Central memory CD8-positive, alpha-beta T cell (primary cell): ENCODE measurements around the gene SCN2A.

Experiments used
- ATAC-seq: fragments of 150-1000 bp; cut with Tn5 transposase; replicated peaks from 2 replicates; pipeline ENCODE4 v1.10.0; 2022; ENCODE audit warnings: mild to moderate bottlenecking, moderate FRiP score, moderate number of reproducible peaks; ENCODE audit not compliant: poor library complexity, severe bottlenecking; ENCODE audit errors: extremely low read depth
- DNase-seq, 2 donors: peaks; one replicate each; pipeline ENCODE4 v3.0.0; 2021; ENCODE audit warnings: low spot score in 2 of 2
- H3K27ac Mint-ChIP-seq: one replicate; pipeline ENCODE4 v1.8.0; 2022; ENCODE audit warnings: low read depth, mild to moderate bottlenecking, moderate library complexity, mixed read lengths
- H3K27me3 Mint-ChIP-seq: one replicate; pipeline ENCODE4 v1.8.0; 2022; ENCODE audit warnings: mixed read lengths
- H3K36me3 Mint-ChIP-seq: one replicate; pipeline ENCODE4 v1.8.0; 2022; ENCODE audit warnings: mild to moderate bottlenecking, moderate library complexity, mixed read lengths; ENCODE audit not compliant: insufficient read depth
- H3K4me1 Mint-ChIP-seq: one replicate; pipeline ENCODE4 v1.8.0; 2022; ENCODE audit warnings: mixed read lengths
- H3K4me3 Mint-ChIP-seq: one replicate; pipeline ENCODE4 v1.8.0; 2022; ENCODE audit warnings: mild to moderate bottlenecking, moderate library complexity, mixed read lengths
- H3K9me3 Mint-ChIP-seq: one replicate; pipeline ENCODE4 v1.8.0; 2022; ENCODE audit warnings: mixed read lengths

SCN2A gene

DNA sequence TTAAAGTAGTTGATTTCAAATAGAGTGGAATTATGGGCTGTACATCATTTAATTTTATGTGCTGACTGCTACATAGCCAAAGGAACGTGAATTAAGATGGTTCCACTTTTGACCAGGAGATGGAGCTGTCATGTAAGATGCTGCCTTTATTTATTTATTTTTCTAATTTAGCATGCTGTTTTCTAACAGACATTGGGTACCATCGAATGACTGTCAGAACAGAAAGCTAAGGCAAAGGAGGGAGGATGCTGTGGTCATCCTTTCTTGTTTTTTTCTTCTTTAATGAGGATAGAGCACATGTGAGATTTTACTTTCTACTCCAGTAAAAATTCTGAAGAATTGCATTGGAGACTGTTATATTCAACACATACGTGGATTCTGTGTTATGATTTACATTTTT lies at the start of gene SCN2A:
TSS of gene SCN2A (plus strand) at position 185 of the 400 bp plus-strand sequence. CDS start 56,410 bp downstream, outside the sequence.
- Mint-ChIP-seq H3K9me3 (no peaks in the 10 kb centered on the region), H3K4me3 (no peak within 1 kb of the TSS), H3K4me1 (no peaks in the 10 kb centered on the region), H3K36me3 (peaks cover 1% of the 10 kb centered on the region), H3K27me3 (no peaks in the 10 kb centered on the region), H3K27ac (no peak within 1 kb of the TSS)
- ATAC-seq (no peak), DNase-seq (no peak)

DNA sequence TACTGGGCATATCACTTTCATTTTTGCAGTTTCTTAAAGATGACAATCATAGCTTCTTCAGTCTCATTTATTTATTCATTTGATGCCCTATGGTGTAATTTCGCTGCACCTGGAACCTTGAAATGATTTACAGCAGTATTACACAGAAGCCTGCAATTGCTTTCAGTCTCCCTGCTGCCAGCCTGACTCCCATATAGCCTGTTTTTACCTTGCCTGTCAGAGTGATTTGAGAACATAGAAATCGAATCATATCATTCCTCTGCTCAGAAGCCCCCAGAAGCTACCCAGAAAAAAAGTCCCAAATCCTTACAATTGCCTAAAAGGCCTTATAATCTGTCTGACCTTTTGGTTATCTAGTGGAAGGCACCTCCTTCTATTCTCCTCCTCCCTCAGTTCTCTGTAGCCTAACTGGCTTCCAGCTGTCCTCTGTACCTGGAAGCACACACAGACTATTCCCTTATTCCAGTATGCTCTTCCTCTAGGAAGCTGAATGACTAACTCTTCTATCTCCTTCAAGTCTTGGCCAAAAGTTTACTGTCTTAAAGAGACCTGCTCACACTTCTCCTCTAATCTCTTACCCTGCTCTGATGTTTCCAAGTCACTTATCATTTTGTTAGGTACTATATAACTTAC lies 48.0 kb upstream of the SCN2A start:
- H3K36me3 Mint-ChIP-seq, result no peaks in the 10 kb centered on the region
- H3K27ac Mint-ChIP-seq, result no peak overlapping the region
- ATAC-seq, result no peak
- H3K4me1 Mint-ChIP-seq, result no peaks in the 10 kb centered on the region
- no peaks in the 10 kb centered on the region for H3K27me3 Mint-ChIP-seq
- DNase-seq, result no peak
- H3K9me3 Mint-ChIP-seq, result no peaks in the 10 kb centered on the region
- H3K4me3 Mint-ChIP-seq, result no peak overlapping the region

DNA sequence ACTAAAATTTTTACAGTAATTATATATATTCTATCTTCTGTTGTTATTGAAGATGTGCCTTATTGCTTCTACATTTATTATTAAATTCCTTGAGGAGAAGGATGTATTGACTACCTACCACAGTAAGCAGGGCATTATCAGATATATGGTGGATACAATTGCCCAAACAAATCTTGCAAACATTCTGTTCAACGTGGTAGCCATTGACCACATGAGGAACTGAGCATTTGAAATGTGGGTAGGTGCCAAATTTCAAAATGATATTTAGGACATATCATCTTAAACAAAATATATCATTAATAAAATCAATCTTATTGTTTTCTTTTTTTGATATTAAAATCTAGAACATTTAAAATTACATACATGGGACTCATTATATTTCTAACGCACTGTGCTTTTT lies 46.5 kb upstream of the SCN2A start:
- DNase-seq (no peak), ATAC-seq (no peak)
- no peaks in the 10 kb centered on the region for H3K9me3 Mint-ChIP-seq
- no peak overlapping the region for H3K27ac Mint-ChIP-seq
- no peak overlapping the region for H3K4me3 Mint-ChIP-seq
- no peaks in the 10 kb centered on the region for H3K27me3 Mint-ChIP-seq
- H3K36me3 Mint-ChIP-seq, result no peaks in the 10 kb centered on the region
- no peaks in the 10 kb centered on the region for H3K4me1 Mint-ChIP-seq

DNA sequence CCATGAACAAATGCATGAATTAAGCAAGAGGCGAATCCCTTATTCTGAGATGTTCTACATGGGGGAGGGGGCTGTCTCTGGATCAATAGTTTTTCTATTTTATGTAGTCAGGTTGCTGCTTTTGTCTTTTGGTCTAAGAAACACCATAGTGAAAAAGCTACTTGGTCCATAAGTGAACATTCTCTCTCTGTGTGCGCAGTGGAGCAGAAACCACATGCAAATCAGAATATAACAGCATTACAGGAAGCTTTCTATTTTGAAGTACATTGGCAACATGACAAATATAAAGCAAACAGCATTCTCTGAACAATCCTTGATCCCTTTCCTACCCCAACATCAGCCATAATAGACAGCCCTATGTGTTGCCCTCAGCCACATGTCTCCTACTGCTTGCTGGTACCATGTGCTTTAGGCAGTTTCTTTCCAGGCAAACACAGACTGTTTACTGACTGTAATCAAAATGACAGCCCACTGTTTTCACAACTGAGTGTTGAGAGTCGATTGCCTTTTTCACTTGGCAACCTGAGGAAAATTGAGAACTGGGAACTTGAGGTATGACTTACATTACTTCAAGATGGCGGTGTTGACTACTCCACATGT lies 45.9 kb upstream of the SCN2A start:
- Mint-ChIP-seq H3K27ac (no peak overlapping the region), H3K9me3 (no peaks in the 10 kb centered on the region), H3K4me1 (no peaks in the 10 kb centered on the region), H3K27me3 (no peaks in the 10 kb centered on the region), H3K36me3 (no peaks in the 10 kb centered on the region), H3K4me3 (no peak overlapping the region)
- no peak for ATAC-seq
- no peak for DNase-seq

DNA sequence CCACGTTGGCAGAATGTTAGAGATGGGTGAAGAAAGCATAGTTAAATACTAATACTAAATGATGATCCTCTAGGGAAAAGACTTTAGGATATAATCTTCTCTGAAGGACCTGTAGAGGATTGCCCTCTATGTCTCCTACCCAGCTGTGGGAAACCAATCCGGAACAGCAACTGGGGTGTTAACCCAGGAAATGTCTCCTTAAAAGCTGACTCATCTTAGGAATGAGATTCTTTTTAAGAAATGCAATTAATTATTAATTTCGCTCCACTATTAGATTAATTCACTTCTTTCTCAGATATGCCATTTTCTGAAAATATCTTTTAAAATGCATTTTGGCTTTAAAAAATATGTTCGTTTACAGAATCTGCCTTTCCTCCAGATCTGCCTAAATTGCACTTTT lies 42.8 kb upstream of the SCN2A start:
- DNase-seq (no peak), ATAC-seq (no peak)
- no peaks in the 10 kb centered on the region for H3K36me3 Mint-ChIP-seq
- H3K27me3 Mint-ChIP-seq, result no peaks in the 10 kb centered on the region
- no peaks in the 10 kb centered on the region for H3K9me3 Mint-ChIP-seq
- H3K4me3 Mint-ChIP-seq, result no peak overlapping the region
- H3K27ac Mint-ChIP-seq, result no peak overlapping the region
- no peaks in the 10 kb centered on the region for H3K4me1 Mint-ChIP-seq

DNA sequence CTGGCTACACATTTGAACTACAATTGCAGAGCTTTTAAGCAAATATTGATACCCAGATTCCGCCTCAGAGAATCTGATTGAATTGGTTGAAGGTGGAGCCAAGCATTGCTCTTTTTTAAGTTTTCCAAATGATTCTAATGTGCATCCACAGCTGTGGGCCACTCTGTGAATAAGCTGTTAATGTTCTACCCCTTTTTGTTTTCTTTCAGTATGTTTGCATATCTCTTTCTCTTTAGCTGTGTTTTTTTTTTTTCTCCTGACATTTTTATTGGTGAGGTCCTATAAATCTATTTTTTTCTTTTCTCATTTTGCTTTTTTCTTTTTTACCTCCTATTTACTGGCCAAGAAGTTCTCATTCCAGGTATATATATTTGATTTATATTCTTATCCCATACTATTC lies 41.9 kb upstream of the SCN2A start:
- Mint-ChIP-seq H3K4me1 (no peaks in the 10 kb centered on the region), H3K36me3 (no peaks in the 10 kb centered on the region)

GRCh38 chr2:165198181-165198580 lies 41.0 kb upstream of the SCN2A start:
- Mint-ChIP-seq H3K4me3 (no peak overlapping the region), H3K27me3 (no peaks in the 10 kb centered on the region), H3K9me3 (no peaks in the 10 kb centered on the region), H3K27ac (no peak overlapping the region), H3K36me3 (no peaks in the 10 kb centered on the region), H3K4me1 (no peaks in the 10 kb centered on the region)
- ATAC-seq, result no peak
- no peak for DNase-seq

More for the DNA sequence above, 41.9 kb upstream of the SCN2A start:
- no peak for DNase-seq
- Mint-ChIP-seq H3K9me3 (no peaks in the 10 kb centered on the region), H3K27ac (no peak overlapping the region), H3K4me3 (no peak overlapping the region), H3K27me3 (no peaks in the 10 kb centered on the region)
- ATAC-seq, result no peak

DNA sequence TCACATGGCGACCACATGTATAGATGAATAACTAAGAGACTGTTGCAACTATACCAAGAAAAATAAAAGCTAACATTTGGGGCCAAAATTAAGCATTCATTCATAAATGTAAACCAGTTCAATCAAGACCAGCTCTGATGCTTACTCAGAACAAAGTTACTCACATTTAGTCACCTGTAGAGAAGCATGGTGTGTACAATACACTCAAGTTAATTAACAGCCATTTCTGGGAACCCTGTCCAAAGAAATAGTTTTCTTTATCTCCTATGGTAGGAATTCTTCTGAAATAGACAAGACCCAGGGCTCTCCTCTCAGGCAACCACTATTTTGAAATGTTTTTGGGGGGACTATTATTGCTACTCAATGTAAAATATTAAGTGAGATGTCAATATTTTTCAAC lies 37.0 kb upstream of the SCN2A start:
- no peak overlapping the region for H3K4me3 Mint-ChIP-seq
- H3K4me1 Mint-ChIP-seq, result no peaks in the 10 kb centered on the region
- peaks cover 2% of the 10 kb centered on the region for H3K36me3 Mint-ChIP-seq
- DNase-seq (no peak), ATAC-seq (no peak)
- H3K27me3 Mint-ChIP-seq, result no peaks in the 10 kb centered on the region
- H3K9me3 Mint-ChIP-seq, result no peaks in the 10 kb centered on the region
- H3K27ac Mint-ChIP-seq, result no peak overlapping the region

GRCh38 chr2:165203689-165204559 lies 35.3 kb upstream of the SCN2A start, which contains the start of gene SCN3A:
Gene SCN3A (minus strand): TSS chr2:165204050. CDS start chr2:165176394, 27,656 bp downstream.
- no peak within 1 kb of the TSS for H3K4me3 Mint-ChIP-seq
- H3K36me3 Mint-ChIP-seq, result peaks cover 2% of the 10 kb centered on the region
- H3K9me3 Mint-ChIP-seq, result no peaks in the 10 kb centered on the region
- H3K27me3 Mint-ChIP-seq, result no peaks in the 10 kb centered on the region
- no peak for ATAC-seq
- H3K27ac Mint-ChIP-seq, result no peak within 1 kb of the TSS
- H3K4me1 Mint-ChIP-seq, result no peaks in the 10 kb centered on the region
- DNase-seq, result no peak

- DNase-seq (no peak), ATAC-seq (no peak)
- Mint-ChIP-seq H3K4me3 (no peak overlapping the region), H3K36me3 (peaks cover 2% of the 10 kb centered on the region), H3K9me3 (no peaks in the 10 kb centered on the region), H3K27me3 (no peaks in the 10 kb centered on the region), H3K27ac (no peak overlapping the region), H3K4me1 (no peaks in the 10 kb centered on the region)
These were observed 33.3 kb upstream of the SCN2A start for GRCh38 chr2:165205865-165206264.

DNA sequence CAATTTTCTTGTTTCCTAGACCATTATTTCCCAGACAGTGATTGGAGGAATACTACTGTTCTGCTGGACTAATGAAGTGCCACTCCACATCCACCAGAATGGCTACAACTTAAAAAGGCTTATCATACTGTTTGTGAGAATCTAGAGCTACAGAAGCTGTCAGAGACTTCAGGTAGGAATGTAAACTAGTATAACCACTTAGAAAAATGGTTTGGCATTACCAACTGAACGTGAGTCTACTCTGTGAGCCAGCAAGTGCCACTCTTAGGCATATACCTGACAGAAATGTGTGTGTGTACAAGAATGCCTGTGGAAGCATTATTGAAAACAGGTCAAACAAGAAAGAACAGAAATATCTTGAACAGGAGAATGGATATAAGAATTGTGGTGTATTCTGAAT lies 31.1 kb upstream of the SCN2A start:
- H3K4me1 Mint-ChIP-seq, result no peaks in the 10 kb centered on the region
- H3K4me3 Mint-ChIP-seq, result no peak overlapping the region
- ATAC-seq (no peak), DNase-seq (no peak)
- H3K27ac Mint-ChIP-seq, result no peak overlapping the region
- H3K36me3 Mint-ChIP-seq, result peaks cover 2% of the 10 kb centered on the region
- H3K27me3 Mint-ChIP-seq, result no peaks in the 10 kb centered on the region
- H3K9me3 Mint-ChIP-seq, result no peaks in the 10 kb centered on the region

DNA sequence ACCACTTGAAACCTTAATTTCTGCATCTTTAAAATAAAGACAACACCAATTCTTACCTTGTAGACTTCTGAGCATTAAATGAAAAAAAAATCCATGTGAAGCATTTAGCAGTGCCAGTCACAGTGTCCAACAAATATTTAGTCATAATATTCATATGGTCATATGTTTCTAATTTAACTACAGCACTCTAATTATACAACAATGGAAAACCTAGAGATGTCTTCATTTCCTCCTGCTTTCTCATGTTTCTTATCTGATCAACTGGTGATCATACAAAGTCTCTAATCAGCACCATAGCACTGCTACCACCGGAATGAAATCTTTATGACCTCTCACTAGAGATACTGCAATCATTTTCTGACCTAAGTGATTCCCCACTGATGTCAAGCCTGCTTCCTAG lies 25.1 kb upstream of the SCN2A start:
- no peak for ATAC-seq
- H3K9me3 Mint-ChIP-seq, result no peaks in the 10 kb centered on the region
- no peaks in the 10 kb centered on the region for H3K4me1 Mint-ChIP-seq

DNA sequence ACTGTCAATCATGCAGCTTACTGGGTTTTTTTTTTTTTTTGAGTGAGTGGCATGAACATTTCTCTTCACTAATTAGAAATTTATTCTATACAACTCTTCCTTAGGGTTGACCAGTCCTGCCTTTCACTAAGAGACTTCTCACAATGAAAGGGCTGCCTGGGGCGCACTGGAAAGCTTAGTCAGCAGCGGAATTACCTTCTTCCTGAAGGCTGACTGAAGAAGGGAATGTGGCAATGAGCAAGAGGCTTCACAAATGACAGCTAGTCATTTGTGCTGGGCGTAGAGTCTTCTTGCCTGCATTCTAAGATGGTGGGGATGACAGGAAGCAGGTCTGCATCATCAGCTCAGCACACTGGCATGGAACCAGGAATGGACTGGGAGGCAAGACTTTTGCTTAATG lies 19.7 kb upstream of the SCN2A start:
- Mint-ChIP-seq H3K27me3 (no peaks in the 10 kb centered on the region), H3K4me1 (no peaks in the 10 kb centered on the region), H3K4me3 (no peak overlapping the region), H3K27ac (no peak overlapping the region), H3K36me3 (no peaks in the 10 kb centered on the region), H3K9me3 (no peaks in the 10 kb centered on the region)
- no peak for DNase-seq
- ATAC-seq, result no peak

More for the DNA sequence above, 25.1 kb upstream of the SCN2A start:
- Mint-ChIP-seq H3K27ac (no peak overlapping the region), H3K36me3 (no peaks in the 10 kb centered on the region), H3K4me3 (no peak overlapping the region), H3K27me3 (no peaks in the 10 kb centered on the region)
- no peak for DNase-seq
